Gastrocnemius medialis (tissue), 4 donors: ENCODE data around the gene RERE. TPM values are rescaled to one million over a fixed set of nuclear protein-coding genes. Genes with fewer than 3 reads are reported as not detected.

Experiments used
- ATAC-seq, 2 donors: fragments of 150-250 bp; one replicate each; pipeline ENCODE4 v1.9.1; 2016
- DNase-seq, 2 donors: peaks; one replicate each; pipeline ENCODE4 v3.0.0-alpha.2; 2019
- H3K27ac ChIP-seq, 4 donors: fragments of 200-600 bp; sonication (generic); 1 replicate in 1 of 4; 2 replicates in 3 of 4; pipeline ENCODE4 v1.5.1; 2016 to 2018; ENCODE audit warnings: mild to moderate bottlenecking in 2 of 4, moderate library complexity in 1 of 4
- H3K27me3 ChIP-seq, 3 donors: fragments of 200-600 bp; sonication (generic) in 2 of 3; 1 replicate in 1 of 3; 2 replicates in 2 of 3; pipeline versions ENCODE4 v1.5.1 to v1.6.0; 2016 to 2019; ENCODE audit warnings: mild to moderate bottlenecking in 1 of 3, moderate library complexity in 1 of 3
- H3K36me3 ChIP-seq, 2 donors: fragments of 200-600 bp; sonication (generic) in 1 of 2; one replicate each; pipeline ENCODE4 v1.5.1; 2017 to 2018
- H3K4me1 ChIP-seq, 2 donors: fragments of 200-600 bp; sonication (generic) in 1 of 2; one replicate each; pipeline ENCODE4 v1.5.1; 2016 to 2017; ENCODE audit warnings: mild to moderate bottlenecking in 2 of 2
- H3K4me3 ChIP-seq, 4 donors: fragments of 200-600 bp; sonication (generic) in 3 of 4; 1 replicate in 1 of 4; 2 replicates in 3 of 4; pipeline ENCODE4 v1.5.1; 2016 to 2019; ENCODE audit warnings: mild to moderate bottlenecking in 2 of 4
- H3K9me3 ChIP-seq, 3 donors: fragments of 200-600 bp; sonication (generic) in 2 of 3; 1 replicate in 1 of 3; 2 replicates in 2 of 3; pipeline ENCODE4 v1.5.1; 2016 to 2019
- POLR2A ChIP-seq, 2 donors: fragments of 450-650 bp; IDR thresholded peaks; one replicate each; pipeline ENCODE4 v1.6.1; 2017; ENCODE audit warnings: antibody characterized with exemption in 2 of 2, mild to moderate bottlenecking in 2 of 2, moderate library complexity in 2 of 2
- in situ Hi-C, 4 donors: fragments of 200-750 bp; cut with MboI; loops; one replicate each; pipeline versions ENCODE4 v1.15.0 to v1.8.0; 2017; ENCODE audit warnings: low sequenced_read_pairs in 4 of 4
- intact Hi-C: fragments of 100-400 bp; cut with DNase I; formaldehyde crosslinking; loops from one replicate; pipeline ENCODE4 v1.15.1; 2023; ENCODE audit warnings: low total_unique reads
- total RNA-seq, 4 donors: library from RNA; depleted of rRNA; stranded (reverse); fragments of >200 nt; gene quantifications; one replicate each; pipeline versions ENCODE4 v1.1.0 to v1.2.3, GENCODE V29; 2016
- TF ChIP-seq, protein P1 (sequence below), 5 experiments: fragments of 450-650 bp in 3 of 5; fragments of 200-600 bp in 2 of 5; sonication (generic) in 2 of 5; IDR thresholded peaks in 4 of 5; conservative IDR thresholded peaks in 1 of 5; 1 replicate in 4 of 5; 2 replicates in 1 of 5; pipeline ENCODE4 v1.5.1; 2016 to 2019; ENCODE audit warnings: antibody characterized with exemption in 5 of 5, mild to moderate bottlenecking in 3 of 5, moderate library complexity in 3 of 5

The RERE gene
- total RNA-seq, 4 donors from 2014 or later: 60.8 to 106 (median 102) TPM

DNA sequence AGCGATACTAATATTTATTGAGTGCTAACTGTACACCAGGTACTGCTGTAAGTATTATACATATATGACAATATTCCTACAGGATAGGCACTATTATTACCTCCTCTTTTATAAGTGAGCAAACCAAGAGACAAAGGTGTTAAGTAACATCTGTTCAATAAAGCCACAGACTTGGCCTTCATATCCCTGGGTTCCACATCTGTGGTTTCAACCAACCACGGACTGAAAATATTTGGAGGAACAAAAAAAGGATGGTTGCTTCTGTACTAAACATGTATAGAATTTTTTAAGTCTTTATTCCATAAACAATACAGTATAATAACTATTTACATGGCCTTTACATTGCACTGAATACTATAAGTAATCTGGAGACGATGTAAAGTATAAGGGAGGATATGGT, 95.1 kb downstream of the RERE start:
- Histone ChIP-seq H3K36me3 (no peaks in the 10 kb centered on the region), H3K4me1 (peaks cover 18 to 22% of the 10 kb centered on the region in 2 donors), H3K27me3 (no peaks in the 10 kb centered on the region), H3K27ac (no peak overlapping the region), H3K4me3 (no peak overlapping the region), H3K9me3 (no peaks in the 10 kb centered on the region)
- in situ Hi-C loops (loop anchor here in 2 of 4 donors (10.0 to 25.0 kb wide), 2 partner anchors 115 to 158 kb away; no protein-coding TSS in a partner anchor), intact Hi-C loops (loop anchor here (10.0 kb wide), 1 partner anchor 258 kb away; no protein-coding TSS in a partner anchor)
- no peak for TF ChIP-seq POLR2A (IDR thresholded peaks at IDR 0.05)
- TF ChIP-seq, protein P1, sequence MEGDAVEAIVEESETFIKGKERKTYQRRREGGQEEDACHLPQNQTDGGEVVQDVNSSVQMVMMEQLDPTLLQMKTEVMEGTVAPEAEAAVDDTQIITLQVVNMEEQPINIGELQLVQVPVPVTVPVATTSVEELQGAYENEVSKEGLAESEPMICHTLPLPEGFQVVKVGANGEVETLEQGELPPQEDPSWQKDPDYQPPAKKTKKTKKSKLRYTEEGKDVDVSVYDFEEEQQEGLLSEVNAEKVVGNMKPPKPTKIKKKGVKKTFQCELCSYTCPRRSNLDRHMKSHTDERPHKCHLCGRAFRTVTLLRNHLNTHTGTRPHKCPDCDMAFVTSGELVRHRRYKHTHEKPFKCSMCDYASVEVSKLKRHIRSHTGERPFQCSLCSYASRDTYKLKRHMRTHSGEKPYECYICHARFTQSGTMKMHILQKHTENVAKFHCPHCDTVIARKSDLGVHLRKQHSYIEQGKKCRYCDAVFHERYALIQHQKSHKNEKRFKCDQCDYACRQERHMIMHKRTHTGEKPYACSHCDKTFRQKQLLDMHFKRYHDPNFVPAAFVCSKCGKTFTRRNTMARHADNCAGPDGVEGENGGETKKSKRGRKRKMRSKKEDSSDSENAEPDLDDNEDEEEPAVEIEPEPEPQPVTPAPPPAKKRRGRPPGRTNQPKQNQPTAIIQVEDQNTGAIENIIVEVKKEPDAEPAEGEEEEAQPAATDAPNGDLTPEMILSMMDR (IDR thresholded peaks at IDR 0.05 in 4 of 5, conservative IDR thresholded peaks at IDR 0.05 in 1 of 5): no peak
- ATAC-seq: no peak
- DNase-seq: no peak

DNA sequence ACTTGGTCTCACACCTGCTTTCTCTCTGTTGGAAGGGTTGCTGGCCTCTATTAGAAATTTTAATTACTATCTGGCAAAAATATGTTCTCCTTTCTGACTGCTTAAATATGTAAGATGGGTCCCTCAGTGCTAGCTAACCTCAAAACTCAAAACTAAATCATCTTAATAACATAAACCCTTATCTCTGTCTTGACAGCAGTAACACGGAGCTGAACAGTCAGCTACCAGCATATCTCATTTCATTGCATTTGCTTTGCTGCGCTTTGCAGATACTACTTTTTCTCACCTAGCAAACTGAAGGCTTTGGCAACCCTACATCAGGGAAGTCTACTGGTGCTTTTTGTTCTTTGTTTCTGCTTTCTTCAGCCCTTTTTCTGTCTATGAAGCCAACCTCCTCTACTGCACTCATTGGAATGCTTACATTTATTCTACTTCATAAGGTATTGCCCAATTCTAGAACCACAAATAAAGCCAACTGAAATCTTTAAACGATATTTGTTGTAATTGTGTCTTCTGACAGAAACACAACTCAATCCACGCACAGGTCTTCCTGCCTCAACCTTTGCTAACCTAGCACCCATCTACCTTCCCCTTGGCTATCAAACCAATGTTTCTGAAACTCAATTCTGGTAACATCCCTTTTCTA, 95.6 kb downstream of the RERE start:
- Histone ChIP-seq H3K9me3 (no peaks in the 10 kb centered on the region), H3K36me3 (no peaks in the 10 kb centered on the region), H3K4me3 (no peak overlapping the region), H3K27me3 (no peaks in the 10 kb centered on the region), H3K4me1 (peaks cover 16 to 17% of the 10 kb centered on the region in 2 donors), H3K27ac (no peak overlapping the region)
- TF ChIP-seq, protein P1 (IDR thresholded peaks at IDR 0.05 in 4 of 5, conservative IDR thresholded peaks at IDR 0.05 in 1 of 5): no peak
- no peak for TF ChIP-seq POLR2A (IDR thresholded peaks at IDR 0.05)
- intact Hi-C loops (loop anchor here (10.0 kb wide), 1 partner anchor 257 kb away; no protein-coding TSS in a partner anchor), in situ Hi-C loops (loop anchor here in 2 of 4 donors (10.0 to 25.0 kb wide), 2 partner anchors 115 to 157 kb away; no protein-coding TSS in a partner anchor)
- ATAC-seq (no peak), DNase-seq (no peak)

DNA sequence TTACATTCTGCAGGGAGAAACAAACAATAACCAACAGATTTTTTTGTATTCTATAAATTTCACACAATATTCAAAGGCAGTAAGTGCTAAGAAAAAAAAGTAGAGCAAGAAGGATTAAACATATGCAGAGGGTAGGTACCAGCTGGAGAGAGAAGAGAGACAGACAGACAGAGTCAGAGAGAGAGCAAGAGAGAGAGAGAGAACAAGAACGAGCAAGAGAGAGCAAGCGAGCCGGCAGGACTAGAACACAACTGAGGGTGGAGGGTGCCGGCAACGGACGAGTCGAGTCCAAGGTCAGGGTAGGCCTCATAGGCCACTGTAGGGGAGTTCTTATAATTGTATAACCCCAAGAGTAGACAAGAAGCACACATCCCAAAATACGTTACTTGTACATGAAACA, 97.1 kb downstream of the RERE start:
- TF ChIP-seq POLR2A (IDR thresholded peaks at IDR 0.05): no peak
- TF ChIP-seq, protein P1 (IDR thresholded peaks at IDR 0.05 in 4 of 5, conservative IDR thresholded peaks at IDR 0.05 in 1 of 5): no peak
- DNase-seq: no peak
- intact Hi-C loops (loop anchor here (10.0 kb wide), 1 partner anchor 256 kb away; no protein-coding TSS in a partner anchor), in situ Hi-C loops (loop anchor here in 2 of 4 donors (10.0 to 25.0 kb wide), 2 partner anchors 117 to 156 kb away; no protein-coding TSS in a partner anchor)
- H3K27me3 ChIP-seq: no peaks in the 10 kb centered on the region
- no peaks in the 10 kb centered on the region for H3K9me3 ChIP-seq
- no peak overlapping the region for H3K4me3 ChIP-seq
- no peak overlapping the region for H3K27ac ChIP-seq
- H3K36me3 ChIP-seq: no peaks in the 10 kb centered on the region
- no peak for ATAC-seq
- H3K4me1 ChIP-seq: peaks cover 10 to 16% of the 10 kb centered on the region in 2 donors

DNA sequence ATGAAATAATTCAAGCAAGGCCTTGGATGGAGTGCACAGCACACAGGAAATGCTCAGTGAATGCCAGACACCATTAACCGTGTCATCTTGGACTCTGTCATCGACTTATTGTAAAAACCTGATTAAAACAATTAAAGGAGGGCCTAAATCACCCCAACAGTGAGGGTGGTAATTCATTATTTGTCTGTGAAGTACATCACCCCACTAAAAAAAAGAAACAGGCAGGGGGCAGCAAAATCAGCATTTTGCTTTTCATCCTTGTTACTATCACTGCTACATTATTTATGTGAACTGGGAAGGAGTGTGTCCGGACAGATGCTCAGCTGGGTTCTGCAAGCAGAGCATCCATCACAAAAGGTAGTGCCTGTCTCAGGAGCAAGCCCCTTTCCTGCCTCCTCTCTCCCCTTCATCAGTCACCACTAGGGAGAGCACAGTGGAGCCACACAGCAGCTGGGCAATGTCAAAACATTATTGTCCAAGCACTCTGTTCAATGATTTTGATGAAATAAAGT, 98.5 kb downstream of the RERE start:
- intact Hi-C loops (no loop called here), in situ Hi-C loops (loop anchor here in 2 of 4 donors (10.0 to 25.0 kb wide), 2 partner anchors 118 to 136 kb away; no protein-coding TSS in a partner anchor)
- Histone ChIP-seq H3K36me3 (no peaks in the 10 kb centered on the region), H3K27me3 (no peaks in the 10 kb centered on the region), H3K4me3 (no peak overlapping the region), H3K9me3 (no peaks in the 10 kb centered on the region), H3K27ac (no peak overlapping the region), H3K4me1 (peaks cover 15 to 16% of the 10 kb centered on the region in 2 donors)
- no peak for DNase-seq
- TF ChIP-seq, protein P1 (IDR thresholded peaks at IDR 0.05 in 4 of 5, conservative IDR thresholded peaks at IDR 0.05 in 1 of 5): peak in 2 of 5 experiments; percentile 11 to 13
- no peak for TF ChIP-seq POLR2A (IDR thresholded peaks at IDR 0.05)
- no peak for ATAC-seq
